ENCODE measurements around the gene RBFOX2. TPM values are rescaled to one million over a fixed set of nuclear protein-coding genes. Genes with fewer than 3 reads are reported as not detected.
"Not testable (repeated sequence)": the region's sequence is repeated elsewhere in the genome, so short reads cannot be mapped to it uniquely, and the experiment has no call there.

Gene RBFOX2
- total RNA-seq, 4 donors from 2014 or later = 103 to 139 (median 108) TPM

DNA sequence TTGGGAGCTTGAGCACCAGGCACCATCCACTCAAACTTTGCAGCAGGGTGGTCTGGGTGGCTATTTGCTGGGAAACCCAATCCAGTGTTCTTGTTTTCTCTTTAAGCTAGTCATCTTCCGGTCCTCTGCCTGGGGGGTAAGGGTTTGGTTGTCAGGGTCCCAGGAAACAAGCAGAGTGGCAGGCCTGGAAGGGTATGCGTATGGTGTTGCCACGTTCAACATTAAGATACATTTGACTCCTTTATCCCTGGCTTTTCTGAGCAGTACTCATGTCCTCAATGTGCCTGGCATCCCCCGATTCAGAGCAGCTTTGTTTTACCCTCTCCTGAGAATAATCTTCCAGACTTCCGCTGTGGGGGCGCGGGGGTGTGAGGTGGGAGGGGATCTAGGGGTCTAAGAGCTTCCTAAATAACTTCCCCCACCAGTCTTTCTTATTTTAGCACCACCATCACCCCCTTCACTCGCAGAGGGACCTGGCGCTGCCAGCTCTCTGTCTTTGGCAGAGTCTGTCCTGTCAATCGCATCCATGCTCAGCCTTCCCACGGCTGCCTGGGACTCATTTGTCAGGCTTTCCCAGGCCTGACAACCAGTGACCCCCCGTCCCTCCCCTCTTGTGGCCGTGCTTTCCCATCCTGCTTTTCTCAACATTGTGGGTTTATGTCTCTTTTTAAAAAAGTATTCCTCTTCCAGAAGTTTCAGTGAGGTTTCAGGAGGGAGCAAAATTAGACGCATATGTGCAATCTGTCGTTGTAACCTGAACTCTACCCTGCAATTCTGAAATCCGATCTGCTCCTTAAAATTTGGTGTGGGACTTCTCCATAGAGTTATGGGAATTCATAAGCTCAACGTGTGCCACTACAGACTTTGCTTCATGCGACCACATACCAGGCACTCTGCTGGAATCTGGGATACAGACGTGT is 27.0 kb upstream of the RBFOX2 start:
- Histone ChIP-seq H3K27me3 (no peaks in the 10 kb centered on the region), H3K27ac (peak overlapping the region in 1 of 3 donors; percentile 12), H3K4me3 (replicated peaks in 1 of 3) (no peak overlapping the region), H3K4me1 (no peaks in the 10 kb centered on the region), H3K9me3 (no peaks in the 10 kb centered on the region), H3K36me3 (no peaks in the 10 kb centered on the region)
- intact Hi-C loops (cut with DNase I) = no loop called here
- TF ChIP-seq POLR2A (IDR thresholded peaks at IDR 0.05) = no peak
- TF ChIP-seq, protein P1, sequence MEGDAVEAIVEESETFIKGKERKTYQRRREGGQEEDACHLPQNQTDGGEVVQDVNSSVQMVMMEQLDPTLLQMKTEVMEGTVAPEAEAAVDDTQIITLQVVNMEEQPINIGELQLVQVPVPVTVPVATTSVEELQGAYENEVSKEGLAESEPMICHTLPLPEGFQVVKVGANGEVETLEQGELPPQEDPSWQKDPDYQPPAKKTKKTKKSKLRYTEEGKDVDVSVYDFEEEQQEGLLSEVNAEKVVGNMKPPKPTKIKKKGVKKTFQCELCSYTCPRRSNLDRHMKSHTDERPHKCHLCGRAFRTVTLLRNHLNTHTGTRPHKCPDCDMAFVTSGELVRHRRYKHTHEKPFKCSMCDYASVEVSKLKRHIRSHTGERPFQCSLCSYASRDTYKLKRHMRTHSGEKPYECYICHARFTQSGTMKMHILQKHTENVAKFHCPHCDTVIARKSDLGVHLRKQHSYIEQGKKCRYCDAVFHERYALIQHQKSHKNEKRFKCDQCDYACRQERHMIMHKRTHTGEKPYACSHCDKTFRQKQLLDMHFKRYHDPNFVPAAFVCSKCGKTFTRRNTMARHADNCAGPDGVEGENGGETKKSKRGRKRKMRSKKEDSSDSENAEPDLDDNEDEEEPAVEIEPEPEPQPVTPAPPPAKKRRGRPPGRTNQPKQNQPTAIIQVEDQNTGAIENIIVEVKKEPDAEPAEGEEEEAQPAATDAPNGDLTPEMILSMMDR (IDR thresholded peaks at IDR 0.05) = no peak
- 70 to 73% methylated on average over 19 of the region's 19 CpGs for WGBS, 2 donors
- DNase-seq = no peak

DNA sequence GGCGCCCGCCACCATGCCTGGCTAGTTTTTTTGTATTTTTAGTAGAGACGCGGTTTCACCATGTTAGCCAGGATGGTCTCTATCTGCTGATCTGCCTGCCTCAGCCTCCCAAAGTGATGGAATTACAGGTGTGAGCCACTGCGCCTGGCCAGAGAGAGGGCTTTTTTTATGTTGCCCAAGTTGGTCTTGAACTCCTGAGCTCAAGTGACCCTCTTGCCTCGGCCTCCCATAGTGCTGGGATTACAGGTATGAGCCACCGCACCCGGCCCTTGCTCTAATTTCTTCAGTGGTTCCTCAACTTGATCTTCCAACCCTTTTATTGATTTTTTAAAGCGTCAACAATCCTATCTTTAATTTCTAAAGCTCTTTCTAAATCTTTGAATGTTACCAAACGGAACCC is 25.8 kb upstream of the RBFOX2 start:
- H3K36me3 ChIP-seq; H3K27me3 ChIP-seq; H3K9me3 ChIP-seq; intact Hi-C loops (cut with DNase I); H3K4me3 ChIP-seq (replicated peaks in 1 of 3); H3K4me1 ChIP-seq; H3K27ac ChIP-seq; DNase-seq: not testable (repeated sequence)
- WGBS, 2 donors = 93% methylated on average over 10 of the region's 10 CpGs

DNA sequence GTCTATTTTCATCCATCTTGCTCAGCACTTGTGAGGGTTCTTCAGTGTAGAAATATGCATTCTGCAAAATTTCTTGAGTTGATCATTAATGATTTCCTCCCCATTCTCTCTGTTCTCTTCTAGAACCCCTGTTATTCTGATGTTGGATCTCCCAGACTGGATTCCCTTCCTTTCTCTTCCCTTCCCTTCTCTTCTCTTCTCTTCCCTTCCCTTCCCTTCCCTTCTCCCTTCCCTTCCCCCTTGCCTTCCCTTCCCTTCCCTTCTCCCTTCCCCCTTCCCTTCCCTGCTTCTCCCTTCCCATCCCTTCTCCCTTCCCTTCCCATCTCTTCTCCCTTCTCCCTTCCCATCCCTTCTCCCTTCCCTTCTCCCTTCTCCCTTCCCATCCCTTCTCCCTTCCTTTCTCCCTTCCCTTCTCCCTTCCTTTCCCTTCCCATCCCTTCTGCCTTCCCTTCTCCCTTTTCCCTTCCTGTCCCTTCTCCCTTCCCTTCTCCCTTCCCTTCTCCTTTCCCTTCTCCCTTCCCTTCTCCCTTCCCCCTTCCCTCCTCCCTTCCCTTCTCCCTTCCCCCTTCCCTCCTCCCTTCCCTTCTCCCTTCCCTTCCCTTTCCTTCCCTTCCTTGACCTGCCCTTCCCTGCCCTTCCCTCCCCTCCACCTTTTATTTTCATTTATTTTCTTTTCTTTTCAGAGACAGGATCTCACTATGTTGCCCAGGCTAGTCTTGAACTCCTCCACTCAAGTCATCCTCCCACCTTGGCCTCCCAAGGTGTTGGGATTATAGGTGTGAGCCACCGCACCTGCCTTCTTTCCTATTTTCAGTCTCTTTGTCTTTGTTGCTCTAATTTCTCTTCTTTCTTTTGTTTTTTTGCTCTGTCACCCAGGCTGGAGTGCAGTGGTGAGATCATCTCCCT is 24.9 kb upstream of the RBFOX2 start:
- H3K36me3 ChIP-seq = no peaks in the 10 kb centered on the region
- no peaks in the 10 kb centered on the region for H3K9me3 ChIP-seq
- 93 to 97% methylated on average over 1 of the region's 1 CpG for WGBS, 2 donors
- intact Hi-C loops (cut with DNase I) = no loop called here
- H3K27ac ChIP-seq = no peak overlapping the region
- TF ChIP-seq POLR2A (IDR thresholded peaks at IDR 0.05) = no peak
- H3K27me3 ChIP-seq = no peaks in the 10 kb centered on the region
- no peak for DNase-seq
- no peaks in the 10 kb centered on the region for H3K4me1 ChIP-seq
- no peak overlapping the region for H3K4me3 ChIP-seq (replicated peaks in 1 of 3)

DNA sequence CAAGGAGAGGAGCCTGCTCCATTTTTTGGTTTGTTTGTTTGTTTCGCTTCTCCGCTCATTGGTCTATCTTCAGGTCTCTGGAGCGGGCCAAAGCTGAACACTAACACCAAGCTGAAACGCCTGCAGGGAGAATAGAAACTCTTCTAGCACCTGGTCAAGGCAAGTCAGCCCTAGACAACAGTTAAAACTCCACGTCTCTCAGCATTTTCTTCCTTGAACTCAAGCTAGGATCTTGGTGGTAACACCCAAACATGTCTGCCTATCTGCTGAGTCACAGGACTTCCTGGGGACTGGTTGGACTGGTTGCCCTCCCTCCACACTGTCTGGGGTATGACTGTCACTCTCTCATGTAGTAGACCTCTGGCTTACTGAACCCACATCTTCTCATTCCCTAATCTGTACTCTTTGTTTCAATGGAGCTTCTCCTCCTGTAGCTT is 23.9 kb upstream of the RBFOX2 start:
- H3K9me3 ChIP-seq = no peaks in the 10 kb centered on the region
- WGBS, 2 donors = 86 to 92% methylated on average over 5 of the region's 5 CpGs
- no peak for DNase-seq

DNA sequence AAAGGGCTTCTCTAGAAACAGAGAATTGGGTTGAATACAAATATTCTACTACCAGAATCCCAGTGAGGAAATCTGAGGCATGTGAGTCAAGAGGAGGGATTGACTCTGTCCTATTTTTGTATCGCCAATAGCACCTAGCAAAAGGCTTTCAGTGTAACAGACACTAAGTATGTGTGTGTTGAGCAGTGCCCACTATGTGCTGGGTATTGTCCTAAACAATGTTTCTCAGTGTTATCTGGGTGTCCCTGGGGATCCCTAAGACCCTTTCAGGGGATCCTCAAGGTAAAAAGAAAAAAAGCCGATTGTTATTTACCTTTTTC is 21.0 kb upstream of the RBFOX2 start:
- Histone ChIP-seq H3K4me1 (no peaks in the 10 kb centered on the region), H3K4me3 (replicated peaks in 1 of 3) (no peak overlapping the region), H3K27me3 (no peaks in the 10 kb centered on the region), H3K36me3 (no peaks in the 10 kb centered on the region), H3K9me3 (no peaks in the 10 kb centered on the region), H3K27ac (no peak overlapping the region)
- 95 to 96% methylated on average over 2 of the region's 2 CpGs for WGBS, 2 donors
- no peak for DNase-seq
- intact Hi-C loops (cut with DNase I) = no loop called here
- no peak for TF ChIP-seq POLR2A (IDR thresholded peaks at IDR 0.05)
- TF ChIP-seq, protein P1 (IDR thresholded peaks at IDR 0.05) = no peak

More for the DNA sequence above, 23.9 kb upstream of the RBFOX2 start:
- Histone ChIP-seq H3K4me3 (replicated peaks in 1 of 3) (no peak overlapping the region), H3K4me1 (no peaks in the 10 kb centered on the region), H3K36me3 (no peaks in the 10 kb centered on the region), H3K27me3 (no peaks in the 10 kb centered on the region), H3K27ac (no peak overlapping the region)
- intact Hi-C loops (cut with DNase I) = no loop called here
- TF ChIP-seq POLR2A (IDR thresholded peaks at IDR 0.05) = no peak
- TF ChIP-seq, protein P1 (IDR thresholded peaks at IDR 0.05) = no peak
